Activated CD8-positive, alpha-beta memory T cell treated with anti-CD3 and anti-CD28 coated beads for 36 hours (primary cell): ENCODE results near the gene CARS1. TPM values are rescaled to one million over a fixed set of nuclear protein-coding genes. Genes with fewer than 3 reads are reported as not detected.

Source experiments
- CTCF ChIA-PET: fragments of 350-600 bp; sonication (Branson Sonifier 250); formaldehyde crosslinking; loops from one replicate; lab custom pipeline; 2021; ENCODE audit warnings: antibody characterized with exemption; lab: Charles Lee
- POLR2A ChIA-PET: fragments of 350-600 bp; sonication (Branson Sonifier 250); formaldehyde crosslinking; loops from one replicate; lab custom pipeline; 2021; ENCODE audit warnings: antibody characterized with exemption; lab: Charles Lee
- total RNA-seq, 2 experiments: library from RNA; stranded (reverse); gene quantifications; one replicate each; pipeline ENCODE4 v1.2.3, GENCODE V29; 2021

Gene CARS1
- 10 to 100 TPM; 92.4 to 96.8 TPM for total RNA-seq

DNA sequence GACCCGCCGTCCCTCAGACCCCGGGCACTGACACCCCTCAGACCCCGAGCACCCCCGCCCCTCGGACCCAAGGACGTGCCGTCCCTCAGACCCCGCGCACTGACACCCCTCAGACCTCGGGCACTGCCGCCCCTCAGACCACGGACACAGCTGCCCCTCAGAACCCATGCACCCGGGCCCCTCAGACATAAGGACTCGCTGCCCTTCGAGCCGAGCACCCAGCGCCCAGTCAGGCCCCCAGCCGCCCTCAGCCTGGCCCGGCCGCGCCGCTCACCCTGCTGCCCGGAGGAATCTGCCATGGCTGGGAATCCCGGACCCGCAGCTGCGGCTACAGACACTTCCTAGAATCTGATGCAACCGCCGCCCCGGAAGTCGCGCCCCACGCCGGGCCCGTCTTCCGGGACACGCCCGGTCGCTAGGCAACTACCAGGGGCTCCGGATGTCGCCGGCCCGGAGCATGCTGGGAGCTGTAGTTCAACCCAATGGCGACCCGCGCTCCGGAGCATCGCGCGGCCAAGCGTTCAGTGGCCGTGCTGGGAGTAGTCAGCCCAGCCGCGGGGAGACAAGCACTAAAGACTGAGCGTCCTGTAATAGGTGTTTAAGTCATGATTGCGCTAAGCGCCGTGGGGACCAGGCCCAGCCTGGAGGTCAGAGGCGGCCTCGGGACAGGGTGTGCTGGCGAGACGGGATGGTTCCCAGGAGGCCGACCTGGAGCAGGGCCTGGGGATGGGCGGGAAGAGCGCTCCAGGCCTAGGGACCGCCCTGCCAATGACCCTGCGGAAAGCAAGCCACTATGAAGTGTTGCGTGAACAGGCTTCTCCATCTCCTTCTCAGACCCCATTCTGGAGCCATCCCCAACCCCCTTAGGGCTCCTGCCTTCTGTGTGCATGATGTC is at the start of gene CARS1:
Gene CARS1, minus strand, starts transcription at position 355 of the 895 bp plus-strand sequence. Its CDS starts 56 bp downstream, at position 299.
- ChIA-PET CTCF (interaction anchor here (1.1 kb wide), 1 partner anchor 524 kb away, joined by 4 read pairs; no protein-coding TSS in a partner anchor), POLR2A (interaction anchor here (0.7 to 1.2 kb wide), 6 partner anchors 34 to 322 kb away, joined by 3 to 4 read pairs (median 4); partner anchors contain the start of genes NAP1L4, PHLDA2 and ZNF195)

DNA sequence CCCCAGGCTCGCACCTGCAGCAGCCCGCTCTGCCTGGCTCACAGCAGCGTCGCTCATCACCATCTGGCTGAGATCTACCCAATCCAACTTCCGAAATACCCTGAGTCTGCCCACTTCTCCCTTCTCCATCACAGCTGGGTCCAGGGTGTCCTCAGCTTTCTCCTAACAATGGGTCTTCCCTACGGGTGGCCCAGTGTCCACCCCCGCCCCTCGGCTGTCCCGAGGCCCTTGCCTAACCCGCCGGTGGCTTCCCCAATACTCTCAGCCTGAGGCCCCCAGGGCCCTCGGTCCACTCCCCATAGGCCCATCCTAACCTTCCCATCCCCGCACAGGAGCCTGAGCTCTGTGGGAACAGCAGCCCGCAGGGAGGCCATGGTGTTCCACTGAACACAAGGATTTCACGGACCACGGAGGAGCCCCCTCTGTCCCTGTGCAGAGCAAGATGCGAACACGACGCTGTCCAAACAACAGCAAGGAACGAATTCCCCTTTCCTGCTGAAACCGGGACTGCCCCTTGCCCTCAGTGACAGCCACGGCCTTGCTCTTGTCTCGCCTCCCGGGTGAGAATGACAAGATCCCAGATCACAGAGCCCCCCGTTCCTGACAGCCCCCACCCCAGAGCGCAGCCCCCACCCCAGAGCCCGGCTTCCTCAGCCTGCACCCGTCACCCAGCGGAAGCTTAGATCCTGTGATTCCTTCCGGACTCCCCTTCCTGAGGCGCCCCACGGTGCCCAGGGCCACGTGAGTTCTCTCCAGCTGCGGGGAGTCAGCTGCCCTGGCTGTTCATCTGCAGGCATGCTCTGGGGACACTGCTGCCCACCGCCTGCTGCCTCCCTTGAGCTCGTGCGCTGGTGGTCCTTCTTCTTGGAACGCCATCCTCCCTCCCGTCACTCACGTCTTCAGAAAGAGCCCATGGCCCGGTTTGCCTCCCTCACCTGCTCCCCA is 48.8 kb upstream of the CARS1 start:
- POLR2A ChIA-PET = interaction anchor here (0.7 kb wide), 1 partner anchor 1786 kb away, joined by 3 read pairs; no protein-coding TSS in a partner anchor
- CTCF ChIA-PET = interaction anchor here (1.4 kb wide), 1 partner anchor 15 kb away, joined by 5 read pairs; no protein-coding TSS in a partner anchor

DNA sequence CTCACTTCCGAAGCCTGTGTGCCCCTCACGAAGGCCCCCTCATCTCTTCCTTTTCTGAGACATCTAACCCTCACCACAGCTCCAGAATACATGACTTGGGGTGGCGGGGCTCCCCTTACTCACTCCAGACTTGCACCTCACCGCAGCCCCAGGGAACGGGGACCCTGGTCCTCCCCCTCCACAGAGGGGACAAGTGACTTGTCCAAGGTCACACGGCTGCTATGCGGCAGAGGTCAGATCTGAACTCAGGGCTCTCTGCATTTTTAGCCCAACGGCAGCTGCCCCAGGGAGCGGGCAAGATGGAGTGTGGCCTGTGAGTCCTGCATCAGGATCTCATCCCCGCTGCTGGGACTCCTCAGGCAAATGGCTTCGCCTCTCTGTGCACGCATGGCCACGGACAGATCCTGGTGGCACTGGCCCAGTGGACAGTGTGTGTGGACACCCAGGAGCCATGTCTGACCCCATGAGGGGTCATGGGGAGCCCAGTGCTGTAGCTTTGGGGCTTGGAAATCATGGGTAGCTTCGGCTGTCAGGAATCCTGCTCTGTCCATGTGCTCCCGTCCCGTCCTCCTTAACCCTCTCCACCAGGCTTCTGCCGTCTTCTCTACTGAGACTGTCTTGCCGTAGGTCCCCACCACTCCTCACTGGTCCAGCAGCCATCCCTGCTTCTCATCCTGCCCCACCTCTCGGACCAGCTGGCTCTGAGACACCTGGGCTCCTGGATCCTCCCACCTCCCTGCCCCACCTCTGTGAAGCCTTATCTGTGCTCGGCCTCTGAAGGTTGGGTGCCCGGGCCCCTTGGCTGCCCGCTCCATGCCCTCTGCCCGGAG is 48.0 kb upstream of the CARS1 start:
- POLR2A ChIA-PET = no interaction called here

DNA sequence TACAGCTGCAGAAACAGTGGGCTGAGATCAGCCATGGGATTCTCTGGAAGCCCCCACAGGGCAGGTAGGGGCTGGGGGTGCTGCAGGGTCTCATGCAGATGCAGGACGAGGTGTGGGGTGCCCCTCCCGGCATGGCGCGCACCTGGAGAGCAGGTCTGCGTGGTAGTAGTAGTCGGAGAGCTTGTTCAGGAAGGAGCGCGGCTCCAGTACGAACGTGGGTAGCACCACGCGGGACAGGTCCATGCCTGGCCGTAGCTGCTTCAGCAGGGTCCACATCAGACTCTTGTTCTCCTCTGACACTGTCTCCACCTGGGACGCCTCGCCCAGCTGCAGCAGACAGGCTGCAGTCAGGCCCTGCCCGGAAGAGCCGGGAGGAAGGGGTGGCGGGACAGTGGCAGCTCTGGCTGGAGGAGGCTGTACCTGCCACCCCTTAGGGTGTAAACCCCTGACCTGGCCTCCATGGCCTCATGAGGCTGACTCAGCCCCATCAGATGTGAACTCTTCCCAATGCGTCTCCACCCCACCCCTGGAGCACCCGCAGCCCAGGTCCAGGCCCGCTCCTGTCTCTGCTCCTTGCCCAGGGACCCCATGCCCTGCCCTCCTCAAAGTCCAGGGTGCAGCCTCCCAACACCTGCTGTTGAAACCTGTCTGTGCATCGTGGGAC is 47.0 kb upstream of the CARS1 start:
- ChIA-PET POLR2A (no interaction called here), CTCF (no interaction called here)

More for the DNA sequence above, 48.0 kb upstream of the CARS1 start:
- CTCF ChIA-PET = interaction anchor here (1.4 kb wide), 1 partner anchor 14 kb away, joined by 5 read pairs; no protein-coding TSS in a partner anchor

DNA sequence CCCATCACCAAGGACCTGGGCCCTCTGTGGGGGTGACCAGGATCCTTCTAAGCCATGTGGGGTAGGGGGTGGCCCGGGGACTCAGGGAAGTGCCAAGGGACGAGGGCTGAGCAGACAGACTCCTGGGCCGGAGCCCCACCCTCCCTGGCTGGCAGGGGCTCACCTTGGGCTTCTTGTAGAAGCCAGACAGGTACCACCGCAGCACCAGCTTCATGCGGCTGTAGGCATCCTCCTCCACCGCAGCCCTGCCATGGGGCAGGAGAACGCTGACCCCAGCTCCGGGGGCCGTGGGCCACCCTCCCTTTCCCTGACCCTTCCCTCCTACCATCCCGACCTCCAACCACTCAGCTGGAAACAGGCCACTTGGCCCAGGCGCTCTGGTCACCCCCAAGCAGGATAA is 45.9 kb upstream of the CARS1 start:
- POLR2A ChIA-PET = no interaction called here
- CTCF ChIA-PET = no interaction called here

DNA sequence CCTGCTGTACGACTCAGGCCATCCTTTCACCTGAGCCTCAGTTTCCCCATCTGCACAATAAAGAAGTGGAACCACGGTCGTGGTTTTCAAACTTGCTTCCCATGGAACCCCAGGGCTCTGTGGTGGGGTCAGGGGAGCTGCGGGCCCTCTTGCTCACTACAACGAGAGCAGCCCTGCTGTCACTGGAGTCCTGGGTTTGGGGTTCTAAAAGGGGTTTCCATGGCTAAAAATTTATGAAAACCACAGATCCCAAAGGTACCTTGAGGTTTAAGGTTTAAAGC is 45.4 kb upstream of the CARS1 start:
- ChIA-PET POLR2A (no interaction called here), CTCF (no interaction called here)

DNA sequence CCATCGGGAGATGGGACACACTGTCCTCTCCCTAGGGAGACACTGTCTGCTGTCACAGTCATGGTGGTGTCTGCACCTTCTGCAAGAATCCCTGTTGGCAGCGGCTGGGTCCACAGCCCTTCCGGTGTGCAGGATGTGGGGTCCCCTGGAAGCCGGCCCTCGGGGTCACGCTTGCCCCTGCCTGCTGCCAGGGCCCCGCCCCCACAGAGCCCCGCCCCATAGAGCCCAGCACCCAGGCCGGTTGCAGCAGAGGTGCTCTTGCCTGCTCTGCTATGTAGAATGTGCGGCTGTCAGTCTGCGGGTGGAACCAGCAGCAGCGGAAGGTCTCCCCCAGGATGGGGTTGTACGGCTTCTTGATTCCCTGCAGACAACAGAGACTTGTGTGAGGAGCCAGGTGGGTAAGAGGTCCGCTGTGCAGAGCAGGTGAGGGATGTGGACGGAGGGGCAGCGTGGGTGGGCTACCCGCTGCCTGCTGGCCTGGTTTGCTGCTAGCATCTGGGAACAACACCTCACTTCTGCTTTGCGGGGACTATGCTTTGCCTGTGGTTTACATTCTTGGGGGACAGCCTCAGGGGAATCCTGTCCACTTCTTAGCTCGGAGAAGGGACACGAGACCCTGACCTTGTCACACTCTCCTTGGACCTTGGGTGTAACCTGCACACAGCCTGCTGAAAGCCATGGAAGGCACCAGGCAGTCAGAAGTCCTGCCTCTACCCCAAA is 44.9 kb upstream of the CARS1 start:
- ChIA-PET CTCF (no interaction called here), POLR2A (no interaction called here)

DNA sequence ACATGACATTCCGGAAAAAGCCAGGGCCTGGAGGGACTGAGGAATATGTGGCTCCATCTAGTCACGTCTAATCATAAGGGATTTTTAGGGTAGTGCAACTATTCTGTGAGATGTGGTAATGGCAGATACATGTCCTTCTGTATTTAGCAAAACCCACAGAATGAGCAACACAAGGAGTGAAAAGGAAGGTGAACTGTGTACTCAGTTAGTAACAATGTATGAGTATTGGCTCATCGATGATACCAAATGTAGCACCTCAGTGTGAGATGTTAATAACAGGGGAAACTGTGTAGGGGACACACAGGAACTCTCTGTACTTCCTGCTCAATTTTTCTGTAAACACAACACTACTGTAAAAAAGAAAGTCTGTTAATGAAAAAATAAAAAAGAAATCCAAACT is 42.0 kb upstream of the CARS1 start:
- ChIA-PET POLR2A (no interaction called here), CTCF (interaction anchor here (0.7 kb wide), 1 partner anchor 309 kb away, joined by 3 read pairs; no protein-coding TSS in a partner anchor)

DNA sequence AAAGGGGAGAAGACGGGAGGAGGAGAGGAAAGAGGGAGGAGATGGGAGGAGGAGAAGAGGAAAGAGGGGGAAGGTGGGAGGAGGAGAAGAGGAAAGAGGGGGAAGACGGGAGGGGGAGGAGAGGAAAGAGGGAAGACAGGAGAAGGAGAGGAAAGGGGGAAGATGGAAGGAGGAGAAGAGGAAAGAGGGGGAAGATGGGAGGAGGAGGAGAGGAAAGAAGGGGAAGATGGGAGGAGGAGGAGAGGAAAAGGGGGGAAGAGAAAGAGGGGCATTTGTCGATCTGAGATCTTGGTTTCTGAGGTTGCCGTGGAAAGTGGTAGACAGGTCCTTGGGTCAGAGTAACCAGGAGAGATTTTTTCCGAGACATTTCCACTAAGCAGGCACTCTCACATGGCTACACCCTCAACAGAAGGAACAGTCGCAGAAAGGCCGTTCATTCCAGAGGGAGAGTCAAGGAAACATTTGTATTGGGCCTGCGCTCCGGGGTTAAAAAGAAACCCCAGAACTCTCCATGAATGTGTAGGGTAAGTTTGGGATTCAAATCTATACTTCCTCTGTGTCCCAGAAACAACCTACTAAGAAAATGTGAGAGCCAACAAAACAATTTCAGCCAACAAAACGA is 39.8 kb upstream of the CARS1 start:
- ChIA-PET CTCF (no interaction called here), POLR2A (no interaction called here)

DNA sequence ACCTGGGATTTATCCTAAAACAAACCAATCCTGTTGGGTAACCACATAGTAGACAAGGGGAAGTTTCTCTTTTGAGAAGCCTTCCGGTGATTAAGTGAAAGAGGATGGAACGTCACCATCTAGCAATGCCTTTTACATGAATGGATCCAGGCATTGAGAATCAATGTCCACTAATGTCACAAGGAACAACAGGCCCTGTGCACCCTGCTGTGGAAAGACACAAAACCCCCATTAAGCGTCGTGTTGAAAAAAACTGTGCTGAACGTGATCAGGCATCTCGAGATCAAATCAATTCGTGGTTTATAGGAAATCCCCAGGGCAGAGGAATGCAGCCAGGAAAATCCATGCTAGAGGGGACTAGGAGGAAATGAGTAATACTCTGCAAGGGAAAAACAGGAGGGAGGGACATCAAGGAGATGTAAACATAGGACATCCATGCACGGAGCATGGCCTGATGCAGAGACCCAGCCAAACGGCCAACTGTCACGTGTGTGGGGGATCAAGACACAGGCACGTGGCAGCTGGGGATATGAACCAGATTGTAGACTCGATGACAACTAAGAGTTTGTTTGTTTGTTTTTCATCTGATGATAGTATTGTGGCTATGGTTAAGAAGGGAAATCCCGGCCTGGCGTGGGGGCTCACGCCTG is 38.6 kb upstream of the CARS1 start:
- ChIA-PET POLR2A (interaction anchor here (0.6 to 0.7 kb wide), 2 partner anchors 73 to 259 kb away, joined by 3 read pairs; no protein-coding TSS in a partner anchor), CTCF (interaction anchor here (0.7 kb wide), 1 partner anchor 187 kb away, joined by 3 read pairs; no protein-coding TSS in a partner anchor)

DNA sequence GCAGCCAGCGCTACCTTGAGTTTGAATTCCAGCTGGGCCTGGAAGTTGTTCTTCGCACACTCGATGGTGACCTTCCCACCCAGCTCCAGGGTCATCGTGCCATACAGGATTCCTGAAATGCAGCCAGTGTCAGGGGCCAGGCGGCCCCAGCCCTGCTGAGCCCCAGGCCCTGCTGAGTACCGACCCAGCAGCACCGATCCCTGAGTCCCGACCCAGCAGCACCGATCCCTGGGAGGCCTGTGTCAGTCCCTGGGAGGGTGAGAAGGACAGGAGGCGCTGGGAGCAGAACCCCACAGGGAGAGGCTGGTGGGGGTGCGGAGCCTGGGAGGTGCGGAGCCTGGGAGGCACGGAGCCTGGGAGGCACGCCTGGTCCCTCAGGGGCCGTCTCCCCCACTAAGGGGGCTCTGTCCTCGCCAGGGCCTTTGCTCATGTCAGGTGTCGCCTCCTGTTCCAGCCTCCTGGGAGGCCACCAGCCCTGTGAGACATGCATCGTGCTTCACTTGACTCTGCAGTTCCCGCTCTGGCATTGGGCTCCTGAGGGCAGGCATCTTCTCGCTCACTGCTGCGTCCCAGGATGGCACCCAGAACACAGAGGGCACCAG is 37.1 kb upstream of the CARS1 start:
- POLR2A ChIA-PET = no interaction called here
- CTCF ChIA-PET = no interaction called here

DNA sequence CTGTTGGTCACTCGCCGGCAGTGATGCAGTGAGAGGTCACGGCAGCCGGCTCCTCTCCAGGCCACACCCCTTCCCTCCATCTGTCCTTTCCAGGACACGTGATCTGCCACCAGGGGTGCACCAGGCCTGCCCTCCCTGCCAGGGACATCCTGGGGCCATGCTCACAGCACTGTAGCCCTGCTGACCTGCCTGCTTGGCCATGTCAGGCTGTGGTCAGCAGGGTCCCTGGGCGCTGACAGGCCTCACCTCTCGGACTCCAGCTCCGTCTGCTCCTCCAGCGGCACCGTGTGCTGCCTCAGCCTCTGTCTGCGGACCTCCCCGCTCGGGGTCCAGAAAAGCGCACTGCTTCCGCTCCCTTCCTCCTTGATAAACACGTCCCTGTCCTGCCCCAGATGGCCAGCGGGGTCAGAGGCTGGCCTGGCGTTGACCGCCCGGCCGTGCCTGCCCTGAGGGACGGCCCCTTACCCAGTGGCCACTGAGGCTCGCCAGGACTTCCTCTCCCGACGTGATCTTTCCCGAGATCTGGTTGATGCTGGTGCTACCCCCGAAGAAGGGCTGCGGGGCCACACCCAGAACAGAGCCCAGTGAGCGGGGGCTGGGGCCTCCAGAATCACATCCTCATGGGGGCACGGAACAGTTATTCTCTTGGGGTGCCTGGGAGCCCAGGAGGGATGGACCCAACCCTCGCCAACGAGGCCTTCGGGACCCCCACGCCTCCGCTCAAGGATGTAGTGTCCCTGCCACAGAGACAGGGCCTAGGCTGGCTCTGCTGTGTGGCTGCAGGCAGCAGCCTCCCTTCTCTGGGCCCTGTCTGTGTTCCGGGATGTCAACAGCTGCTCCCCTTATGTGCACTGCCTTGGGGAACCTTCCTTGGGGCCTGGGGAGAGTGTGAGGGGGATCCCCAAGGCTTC is 36.3 kb upstream of the CARS1 start:
- ChIA-PET CTCF (interaction anchor here (1.1 to 1.3 kb wide), 2 partner anchors 56 to 104 kb away, joined by 3 to 4 read pairs; no protein-coding TSS in a partner anchor), POLR2A (no interaction called here)

DNA sequence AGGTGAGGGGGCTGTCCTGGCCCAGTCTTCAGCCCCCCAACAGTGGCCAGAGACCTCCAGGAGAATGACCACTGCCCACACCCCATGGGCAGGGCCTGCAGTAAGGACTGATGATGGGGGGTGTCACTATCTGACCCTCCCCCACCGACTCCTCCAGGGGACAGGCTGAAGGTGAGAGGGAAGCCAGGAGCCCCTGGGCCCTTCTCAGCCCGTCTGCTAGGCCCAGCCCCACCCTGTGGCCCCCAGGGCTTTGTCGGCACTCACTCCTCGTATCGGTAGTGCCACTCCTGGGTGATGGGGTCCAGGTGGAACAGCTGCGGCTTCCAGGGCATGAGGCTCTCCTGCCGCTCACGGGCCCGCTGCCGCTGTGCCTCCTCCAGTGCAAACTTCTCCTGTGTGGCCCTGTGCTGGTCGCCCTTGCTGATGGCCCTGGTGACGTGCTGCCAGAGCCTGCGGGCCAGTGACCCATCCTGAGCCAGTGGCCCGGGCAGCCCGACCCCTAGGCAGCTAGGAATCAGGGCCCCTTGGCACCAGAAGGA is 35.4 kb upstream of the CARS1 start:
- ChIA-PET CTCF (interaction anchor here (1.1 to 3.1 kb wide), 6 partner anchors 43 to 146 kb away, joined by 3 to 27 read pairs (median 7); no protein-coding TSS in a partner anchor), POLR2A (no interaction called here)

DNA sequence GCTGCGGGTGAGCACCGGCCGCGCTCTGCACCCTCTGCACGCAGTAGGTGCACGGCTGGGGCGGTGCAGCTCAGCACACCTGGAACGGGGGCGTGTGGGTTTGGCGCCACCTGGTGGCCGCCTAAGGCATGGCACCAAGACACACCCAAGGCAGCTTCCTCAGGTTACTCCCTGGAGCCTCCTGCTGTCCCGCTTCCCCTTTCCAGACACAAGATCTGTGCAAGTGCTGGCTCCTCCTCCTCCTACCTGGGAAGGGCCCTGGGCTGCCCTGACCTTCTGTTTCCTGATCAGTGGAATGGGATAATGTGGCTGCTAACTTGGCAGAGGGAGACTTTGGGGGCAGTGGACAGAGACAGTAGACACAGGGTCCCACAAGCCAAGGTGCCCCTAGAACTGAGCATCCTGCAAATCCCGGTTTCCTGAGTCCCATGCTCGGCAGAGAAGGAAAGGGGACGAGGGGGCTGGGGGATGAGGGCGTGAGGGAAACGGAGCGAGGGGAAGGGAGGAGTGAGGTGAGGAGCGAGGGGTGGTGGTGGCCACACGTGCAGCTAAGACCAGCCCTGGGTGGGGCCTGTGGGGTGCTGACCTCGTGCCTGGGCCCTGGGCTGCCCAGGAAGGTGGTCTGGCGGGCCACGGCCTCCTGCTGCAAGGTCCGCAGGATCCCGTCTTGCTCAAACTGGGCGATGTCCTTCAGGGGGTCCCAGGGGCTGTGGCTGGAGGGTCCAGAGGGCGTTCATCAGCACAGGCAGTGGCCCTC is 34.8 kb upstream of the CARS1 start:
- CTCF ChIA-PET = interaction anchor here (0.7 to 3.1 kb wide), 30 partner anchors 9 to 559 kb away, joined by 3 to 33 read pairs (median 4); partner anchors contain the start of gene PHLDA2

More for the DNA sequence above, 34.8 kb upstream of the CARS1 start:
- POLR2A ChIA-PET = interaction anchor here (0.7 to 0.8 kb wide), 2 partner anchors 35 to 42 kb away, joined by 3 read pairs; partner anchors contain the start of gene CARS1
